GM19023 (cell line): ENCODE measurements around the gene ZNF813.
"Not testable (repeated sequence)": the region's sequence is repeated elsewhere in the genome, so short reads cannot be mapped to it uniquely, and the experiment has no call there.

Source experiments
- ATAC-seq: cut with Tn5 transposase; IDR thresholded peaks from one replicate; pipeline ENCODE4 v1.9.1; 2021; ENCODE audit warnings: mild to moderate bottlenecking, moderate library complexity; ENCODE audit not compliant: unreplicated experiment

The ZNF813 gene

GRCh38 chr19:53467485-53468262 is at the start of gene ZNF813:
Gene ZNF813 (plus strand): TSS chr19:53467733. CDS start chr19:53483823, 16,090 bp downstream.
- ATAC-seq = peak; percentile 90

- ATAC-seq = not testable (repeated sequence)
These were observed 46.8 kb upstream of the ZNF813 start for GRCh38 chr19:53420520-53421315.

GRCh38 chr19:53422551-53422950 is 45.0 kb upstream of the ZNF813 start:
- no peak for ATAC-seq

- ATAC-seq = not testable (repeated sequence)
These were observed 44.5 kb upstream of the ZNF813 start for GRCh38 chr19:53423074-53423473.

GRCh38 chr19:53423680-53424079 is 43.9 kb upstream of the ZNF813 start:
- ATAC-seq = not testable (repeated sequence)

GRCh38 chr19:53424968-53425597 is 42.5 kb upstream of the ZNF813 start:
- no peak for ATAC-seq

GRCh38 chr19:53431399-53432087 is 36.0 kb upstream of the ZNF813 start, which contains the start of gene ZNF761:
Gene ZNF761 (plus strand): TSS chr19:53431984. CDS start chr19:53447269, 15,285 bp downstream.
- ATAC-seq = peak; percentile 97

- peak; percentile 29 for ATAC-seq
These were observed 35.4 kb upstream of the ZNF813 start for GRCh38 chr19:53432088-53432661.

GRCh38 chr19:53443809-53444208 is 23.7 kb upstream of the ZNF813 start:
- not testable (repeated sequence) for ATAC-seq

- ATAC-seq = not testable (repeated sequence)
These were observed 20.3 kb upstream of the ZNF813 start for GRCh38 chr19:53447196-53447595.

- no peak for ATAC-seq
These were observed 11.7 kb upstream of the ZNF813 start for GRCh38 chr19:53455828-53456227.

GRCh38 chr19:53460131-53460721 is 7.3 kb upstream of the ZNF813 start:
- not testable (repeated sequence) for ATAC-seq

- ATAC-seq = no peak
These were observed 5.7 kb upstream of the ZNF813 start for GRCh38 chr19:53461866-53462265.

GRCh38 chr19:53462861-53463260 is 4.7 kb upstream of the ZNF813 start:
- ATAC-seq = no peak

- ATAC-seq = no peak
These were observed 4.3 kb upstream of the ZNF813 start for GRCh38 chr19:53463263-53463662.

- ATAC-seq = peak; percentile 18
These were observed 628 bp upstream of the ZNF813 start for GRCh38 chr19:53466726-53467484.

GRCh38 chr19:53468628-53469027 is 1.1 kb downstream of the ZNF813 start:
- ATAC-seq = not testable (repeated sequence)

GRCh38 chr19:53471916-53472315 is 4.4 kb downstream of the ZNF813 start:
- ATAC-seq = no peak

GRCh38 chr19:53474832-53475231 is 7.3 kb downstream of the ZNF813 start:
- ATAC-seq = not testable (repeated sequence)
